Esophagus mucosa (tissue), 1 donor: ENCODE data around the gene CLSTN3. TPM values are rescaled to one million over a fixed set of nuclear protein-coding genes. Genes with fewer than 3 reads are reported as not detected.
"Not testable (repeated sequence)": the region's sequence is repeated elsewhere in the genome, so short reads cannot be mapped to it uniquely, and the experiment has no call there.

Experiments used
- ATAC-seq: fragments of 200-7000 bp; cut with Tn5 transposase; one replicate; pipeline ENCODE4 v1.9.1; 2020
- total RNA-seq: library from RNA; stranded (reverse); gene quantifications from one replicate; pipeline ENCODE4 v1.2.4, GENCODE V29; 2023
- donor health status: DM: yes; HTN: yes; CAD: no.

The CLSTN3 gene
- total RNA-seq, 1 donor from 2014 or later, result 12.8 TPM

- no peak for ATAC-seq
Measured at GRCh38 chr12:7154042-7154441, 23.9 kb downstream of the CLSTN3 start.

- ATAC-seq, result no peak
Measured at GRCh38 chr12:7154901-7155470, 24.8 kb downstream of the CLSTN3 start.

- ATAC-seq, result peak; percentile 79
Measured at GRCh38 chr12:7155471-7156034, 25.4 kb downstream of the CLSTN3 start.

GRCh38 chr12:7156259-7157197, 26.4 kb downstream of the CLSTN3 start:
- no peak for ATAC-seq

GRCh38 chr12:7157391-7157790, 27.2 kb downstream of the CLSTN3 start:
- no peak for ATAC-seq

GRCh38 chr12:7158781-7159609, 28.8 kb downstream of the CLSTN3 start:
- no peak for ATAC-seq

GRCh38 chr12:7160183-7160582, 30.0 kb downstream of the CLSTN3 start:
- ATAC-seq, result no peak

GRCh38 chr12:7161327-7161726, 31.2 kb downstream of the CLSTN3 start:
- ATAC-seq, result no peak

GRCh38 chr12:7161811-7162210, 31.6 kb downstream of the CLSTN3 start:
- ATAC-seq, result no peak

- ATAC-seq, result peak; percentile 71
Measured at GRCh38 chr12:7162691-7163114, 32.5 kb downstream of the CLSTN3 start.

GRCh38 chr12:7169951-7170350, 39.8 kb downstream of the CLSTN3 start:
- ATAC-seq, result no peak

GRCh38 chr12:7171854-7172253, 41.7 kb downstream of the CLSTN3 start:
- ATAC-seq, result no peak

GRCh38 chr12:7175493-7175892, 45.3 kb downstream of the CLSTN3 start:
- ATAC-seq, result peak; percentile 32

- peak; percentile 63 for ATAC-seq
Measured at GRCh38 chr12:7176595-7176994, 46.4 kb downstream of the CLSTN3 start.

- no peak for ATAC-seq
Measured at GRCh38 chr12:7178481-7178880, 48.3 kb downstream of the CLSTN3 start.

- ATAC-seq, result peak; percentile 38
Measured at GRCh38 chr12:7180685-7181084, 50.5 kb downstream of the CLSTN3 start.

GRCh38 chr12:7186058-7186457, 55.9 kb downstream of the CLSTN3 start:
- ATAC-seq, result not testable (repeated sequence)

- ATAC-seq, result peak; percentile 70
Measured at GRCh38 chr12:7188562-7189397, 58.6 kb downstream of the CLSTN3 start.

GRCh38 chr12:7189398-7190267, 59.5 kb downstream of the CLSTN3 start, which contains the start of gene PEX5:
TSS of gene PEX5 (plus strand) at chr12:7189686. CDS start at chr12:7190378, 692 bp downstream.
- ATAC-seq, result peak; percentile 95

GRCh38 chr12:7190268-7191055, 60.3 kb downstream of the CLSTN3 start:
- ATAC-seq, result no peak
